Transverse colon (tissue), 4 donors: Measurements from ENCODE around the gene GRM8.

Source experiments
- EP300 ChIP-seq: sonication (generic); formaldehyde crosslinking; IDR thresholded peaks from one replicate; pipeline ENCODE4 v1.6.1; 2017; ENCODE audit warnings: antibody characterized with exemption, low read depth
- POLR2A ChIP-seq: fragments of 450-650 bp; IDR thresholded peaks from one replicate; pipeline ENCODE4 v1.6.1; 2016; ENCODE audit warnings: antibody characterized with exemption, mild to moderate bottlenecking, moderate library complexity
- POLR2AphosphoS5 ChIP-seq, 3 donors: sonication (generic); formaldehyde crosslinking; IDR thresholded peaks; one replicate each; pipeline ENCODE4 v1.6.1; 2016; ENCODE audit warnings: antibody characterized with exemption in 3 of 3
- TF ChIP-seq, protein P1 (sequence below), 5 experiments: fragments of 200-600 bp in 3 of 5; fragments of 450-650 bp in 2 of 5; sonication (generic) in 3 of 5; IDR thresholded peaks; 1 replicate in 2 of 5; 2 replicates in 3 of 5; pipeline ENCODE4 v1.5.1; 2016 to 2017; ENCODE audit warnings: antibody characterized with exemption in 5 of 5, inconsistent platforms in 3 of 5, mild to moderate bottlenecking in 2 of 5, moderate library complexity in 1 of 5

- TF ChIP-seq EP300, result no peak
- TF ChIP-seq, protein P1, sequence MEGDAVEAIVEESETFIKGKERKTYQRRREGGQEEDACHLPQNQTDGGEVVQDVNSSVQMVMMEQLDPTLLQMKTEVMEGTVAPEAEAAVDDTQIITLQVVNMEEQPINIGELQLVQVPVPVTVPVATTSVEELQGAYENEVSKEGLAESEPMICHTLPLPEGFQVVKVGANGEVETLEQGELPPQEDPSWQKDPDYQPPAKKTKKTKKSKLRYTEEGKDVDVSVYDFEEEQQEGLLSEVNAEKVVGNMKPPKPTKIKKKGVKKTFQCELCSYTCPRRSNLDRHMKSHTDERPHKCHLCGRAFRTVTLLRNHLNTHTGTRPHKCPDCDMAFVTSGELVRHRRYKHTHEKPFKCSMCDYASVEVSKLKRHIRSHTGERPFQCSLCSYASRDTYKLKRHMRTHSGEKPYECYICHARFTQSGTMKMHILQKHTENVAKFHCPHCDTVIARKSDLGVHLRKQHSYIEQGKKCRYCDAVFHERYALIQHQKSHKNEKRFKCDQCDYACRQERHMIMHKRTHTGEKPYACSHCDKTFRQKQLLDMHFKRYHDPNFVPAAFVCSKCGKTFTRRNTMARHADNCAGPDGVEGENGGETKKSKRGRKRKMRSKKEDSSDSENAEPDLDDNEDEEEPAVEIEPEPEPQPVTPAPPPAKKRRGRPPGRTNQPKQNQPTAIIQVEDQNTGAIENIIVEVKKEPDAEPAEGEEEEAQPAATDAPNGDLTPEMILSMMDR (IDR thresholded peaks at IDR 0.05), result no peak
- no peak for TF ChIP-seq POLR2AphosphoS5 (IDR thresholded peaks at IDR 0.05)
- no peak for TF ChIP-seq POLR2A
Measured at GRCh38 chr7:127189886-127190285, 62.9 kb downstream of the GRM8 start.
